ENCODE data around the gene SLFNL1. TPM values are rescaled to one million over a fixed set of nuclear protein-coding genes. Genes with fewer than 3 reads are reported as not detected.

Gene SLFNL1
- total RNA-seq, 1 experiment from 2014 or later: not detected

- Mint-ChIP-seq H3K27me3 (ENCODE audit: low read depth) (no peaks in the 10 kb centered on the region), H3K4me1 (no peaks in the 10 kb centered on the region), H3K4me3 (no peak overlapping the region), H3K36me3 (peaks cover 83% of the 10 kb centered on the region), H3K9me3 (no peaks in the 10 kb centered on the region), H3K27ac (no peak overlapping the region)
- TF ChIP-seq FOXP1 (CRISPR knock-in tag; IDR thresholded peaks at IDR 0.05; ENCODE audit: borderline replicate concordance): no peak
- no peak for TF ChIP-seq EMX1 (CRISPR knock-in tag; IDR thresholded peaks at IDR 0.05)
- TF ChIP-seq CREB1 (CRISPR knock-in tag; IDR thresholded peaks at IDR 0.05): no peak
- no peak for TF ChIP-seq ESRRA (CRISPR knock-in tag; IDR thresholded peaks at IDR 0.05; ENCODE audit: borderline replicate concordance)
- TF ChIP-seq ZNF671 (CRISPR knock-in tag; IDR thresholded peaks at IDR 0.05): no peak
- no peak for TF ChIP-seq NFE2L1 (CRISPR knock-in tag; IDR thresholded peaks at IDR 0.05)
- no peak for TF ChIP-seq CBFB (CRISPR knock-in tag; IDR thresholded peaks at IDR 0.05; ENCODE audit: low read depth)
- TF ChIP-seq ZNF416 (CRISPR knock-in tag; IDR thresholded peaks at IDR 0.05): no peak
- ATAC-seq: no peak
- ChIA-PET POLR2A (interaction anchor here (0.6 kb wide), 1 partner anchor 223 kb away, joined by 3 read pairs; no protein-coding TSS in a partner anchor), CTCF (interaction anchor here (0.8 kb wide), 1 partner anchor 16 kb away, joined by 3 read pairs; no protein-coding TSS in a partner anchor)
- no peak for DNase-seq (ENCODE audit: low spot score)
Measured at GRCh38 chr1:40998668-40999067, 22.9 kb downstream of the SLFNL1 start.

GRCh38 chr1:40997096-40997495 lies 24.4 kb downstream of the SLFNL1 start:
- CTCF ChIA-PET: no interaction called here

More at GRCh38 chr1:40997096-40997495, 24.4 kb downstream of the SLFNL1 start:
- H3K27me3 Mint-ChIP-seq (ENCODE audit: low read depth): no peaks in the 10 kb centered on the region
- POLR2A ChIA-PET: interaction anchor here (0.6 kb wide), 1 partner anchor 413 kb away, joined by 3 read pairs; no protein-coding TSS in a partner anchor
- H3K4me3 Mint-ChIP-seq: no peak overlapping the region
- H3K36me3 Mint-ChIP-seq: peaks cover 78% of the 10 kb centered on the region
- no peaks in the 10 kb centered on the region for H3K4me1 Mint-ChIP-seq
- no peak for DNase-seq (ENCODE audit: low spot score)
- H3K27ac Mint-ChIP-seq: no peak overlapping the region
- TF ChIP-seq E2F4 (CRISPR knock-in tag; IDR thresholded peaks at IDR 0.05; ENCODE audit: borderline replicate concordance, low read depth): no peak
- no peak for TF ChIP-seq ZNF671 (CRISPR knock-in tag; IDR thresholded peaks at IDR 0.05)
- TF ChIP-seq ATF1 (CRISPR knock-in tag; IDR thresholded peaks at IDR 0.05): no peak
- no peak for TF ChIP-seq ARID4B (CRISPR knock-in tag; IDR thresholded peaks at IDR 0.05; ENCODE audit: borderline replicate concordance)
- no peak for TF ChIP-seq ZNF396 (CRISPR knock-in tag; IDR thresholded peaks at IDR 0.05; ENCODE audit: borderline replicate concordance)
- TF ChIP-seq TP53 (CRISPR knock-in tag; IDR thresholded peaks at IDR 0.05): no peak
- TF ChIP-seq MYBL2 (CRISPR knock-in tag; IDR thresholded peaks at IDR 0.05): no peak
- no peak for TF ChIP-seq ZNF416 (CRISPR knock-in tag; IDR thresholded peaks at IDR 0.05)
- TF ChIP-seq ZNF317 (CRISPR knock-in tag; IDR thresholded peaks at IDR 0.05; ENCODE audit: borderline replicate concordance, low read depth): no peak
- no peak for TF ChIP-seq ATF6 (CRISPR knock-in tag; IDR thresholded peaks at IDR 0.05)
- TF ChIP-seq FOXP4 (CRISPR knock-in tag; IDR thresholded peaks at IDR 0.05): no peak
- no peak for TF ChIP-seq ZNF263 (CRISPR knock-in tag; IDR thresholded peaks at IDR 0.05; ENCODE audit: low read depth)
- H3K9me3 Mint-ChIP-seq: no peaks in the 10 kb centered on the region
- no peak for ATAC-seq

All from WTC11 (cell line).